ENCODE results near the gene AKR1B1. TPM values are rescaled to one million over a fixed set of nuclear protein-coding genes. Genes with fewer than 3 reads are reported as not detected.

Gene AKR1B1
- total RNA-seq, 1 donor: 85.8 TPM

- H3K4me3 ChIP-seq (ENCODE audit: insufficient read depth, low read length): no peak overlapping the region
- H3K27ac ChIP-seq (ENCODE audit: low read depth, low read length): no peak overlapping the region
- DNase-seq (ENCODE audit: insufficient read length, low spot score, missing footprints): no peak
- H3K4me2 ChIP-seq (ENCODE audit: insufficient read depth, low read length): no peak overlapping the region
- no peaks in the 10 kb centered on the region for H3K79me2 ChIP-seq (ENCODE audit: insufficient read depth, low read length)
- no peak overlapping the region for H2AFZ ChIP-seq (ENCODE audit: low read length)
- TF ChIP-seq CTCF (IDR thresholded peaks at IDR 0.05; ENCODE audit: extremely low read depth, low read depth, low read length): no peak
- H3K4me1 ChIP-seq (ENCODE audit: insufficient read depth, low read length): no peaks in the 10 kb centered on the region
- no peaks in the 10 kb centered on the region for H4K20me1 ChIP-seq (ENCODE audit: insufficient read depth, low read length)
- H3K27me3 ChIP-seq (ENCODE audit: insufficient read depth, low read length): peaks cover 14% of the 10 kb centered on the region
- no peaks in the 10 kb centered on the region for H3K36me3 ChIP-seq (ENCODE audit: insufficient read depth, low read length)
- no peaks in the 10 kb centered on the region for H3K9me3 ChIP-seq (ENCODE audit: low read depth, low read length)
Observed at GRCh38 chr7:134403062-134403461, 55.8 kb downstream of the AKR1B1 start.

DNA sequence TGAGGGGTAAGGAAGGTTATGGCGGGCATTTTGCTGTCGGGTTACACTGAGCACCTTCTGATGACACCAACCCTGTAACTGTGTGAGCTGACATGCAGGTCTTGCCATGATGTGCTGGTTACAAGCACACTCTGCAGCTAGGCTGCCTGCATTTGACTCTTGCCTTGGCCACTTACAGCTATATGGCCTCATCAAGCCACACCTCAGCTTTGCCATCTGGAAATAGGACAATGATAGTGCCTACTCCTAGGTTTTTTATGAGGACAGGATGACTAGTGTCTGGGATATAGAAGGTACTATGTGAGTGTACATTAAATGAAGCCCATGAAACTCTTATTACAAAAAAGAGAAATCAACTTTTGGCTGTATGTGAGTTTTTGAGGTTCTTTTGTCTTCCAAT lies 58.0 kb downstream of the AKR1B1 start:
- Histone ChIP-seq H3K27me3 (ENCODE audit: insufficient read depth, low read length) (peaks cover 13% of the 10 kb centered on the region), H3K79me2 (ENCODE audit: insufficient read depth, low read length) (no peaks in the 10 kb centered on the region), H3K9me3 (ENCODE audit: low read depth, low read length) (no peaks in the 10 kb centered on the region), H3K27ac (ENCODE audit: low read depth, low read length) (no peak overlapping the region), H3K36me3 (ENCODE audit: insufficient read depth, low read length) (no peaks in the 10 kb centered on the region), H4K20me1 (ENCODE audit: insufficient read depth, low read length) (no peaks in the 10 kb centered on the region), H3K4me2 (ENCODE audit: insufficient read depth, low read length) (no peak overlapping the region), H3K4me3 (ENCODE audit: insufficient read depth, low read length) (no peak overlapping the region), H2AFZ (ENCODE audit: low read length) (no peak overlapping the region), H3K4me1 (ENCODE audit: insufficient read depth, low read length) (no peaks in the 10 kb centered on the region)
- no peak for TF ChIP-seq CTCF (IDR thresholded peaks at IDR 0.05; ENCODE audit: extremely low read depth, low read depth, low read length)
- DNase-seq (ENCODE audit: insufficient read length, low spot score, missing footprints): no peak

DNA sequence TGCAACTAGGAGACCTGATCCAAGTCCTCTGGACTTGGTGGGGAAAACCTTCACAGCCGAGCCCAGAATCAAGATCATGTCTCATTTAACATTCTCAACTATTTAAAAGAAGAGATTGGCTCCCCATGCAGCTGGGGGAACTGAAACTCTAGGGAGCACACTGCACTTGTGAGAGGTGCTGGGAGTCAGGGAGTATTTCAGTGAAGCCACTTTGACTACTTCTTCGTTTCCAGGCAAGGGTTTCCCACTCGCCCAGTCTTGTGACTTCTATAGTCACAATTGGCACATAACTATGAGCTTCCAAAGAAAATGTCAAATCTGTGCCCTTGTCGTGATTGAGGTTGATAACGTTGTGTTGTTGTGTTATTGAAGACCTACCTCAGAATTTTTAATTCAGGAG lies 62.9 kb downstream of the AKR1B1 start:
- H3K4me1 ChIP-seq (ENCODE audit: insufficient read depth, low read length): no peaks in the 10 kb centered on the region
- H3K36me3 ChIP-seq (ENCODE audit: insufficient read depth, low read length): no peaks in the 10 kb centered on the region
- TF ChIP-seq CTCF (IDR thresholded peaks at IDR 0.05; ENCODE audit: extremely low read depth, low read depth, low read length): no peak

GRCh38 chr7:134395604-134396003 lies 63.3 kb downstream of the AKR1B1 start:
- no peak for TF ChIP-seq CTCF (IDR thresholded peaks at IDR 0.05; ENCODE audit: extremely low read depth, low read depth, low read length)
- no peak overlapping the region for H2AFZ ChIP-seq (ENCODE audit: low read length)
- no peak overlapping the region for H3K4me2 ChIP-seq (ENCODE audit: insufficient read depth, low read length)
- no peak overlapping the region for H3K27ac ChIP-seq (ENCODE audit: low read depth, low read length)
- H4K20me1 ChIP-seq (ENCODE audit: insufficient read depth, low read length): no peaks in the 10 kb centered on the region
- H3K27me3 ChIP-seq (ENCODE audit: insufficient read depth, low read length): peaks cover 13% of the 10 kb centered on the region
- H3K9me3 ChIP-seq (ENCODE audit: low read depth, low read length): no peaks in the 10 kb centered on the region
- H3K79me2 ChIP-seq (ENCODE audit: insufficient read depth, low read length): no peaks in the 10 kb centered on the region
- DNase-seq (ENCODE audit: insufficient read length, low spot score, missing footprints): no peak
- no peaks in the 10 kb centered on the region for H3K36me3 ChIP-seq (ENCODE audit: insufficient read depth, low read length)
- no peak overlapping the region for H3K4me3 ChIP-seq (ENCODE audit: insufficient read depth, low read length)
- no peaks in the 10 kb centered on the region for H3K4me1 ChIP-seq (ENCODE audit: insufficient read depth, low read length)

More for the DNA sequence above, 62.9 kb downstream of the AKR1B1 start:
- H2AFZ ChIP-seq (ENCODE audit: low read length): no peak overlapping the region
- no peaks in the 10 kb centered on the region for H3K79me2 ChIP-seq (ENCODE audit: insufficient read depth, low read length)
- H4K20me1 ChIP-seq (ENCODE audit: insufficient read depth, low read length): no peaks in the 10 kb centered on the region
- H3K27ac ChIP-seq (ENCODE audit: low read depth, low read length): no peak overlapping the region
- H3K4me3 ChIP-seq (ENCODE audit: insufficient read depth, low read length): no peak overlapping the region
- H3K4me2 ChIP-seq (ENCODE audit: insufficient read depth, low read length): no peak overlapping the region
- peaks cover 13% of the 10 kb centered on the region for H3K27me3 ChIP-seq (ENCODE audit: insufficient read depth, low read length)
- no peak for DNase-seq (ENCODE audit: insufficient read length, low spot score, missing footprints)
- no peaks in the 10 kb centered on the region for H3K9me3 ChIP-seq (ENCODE audit: low read depth, low read length)
